Body of pancreas (tissue), 4 donors: ENCODE measurements around the gene ASIC2. TPM values are rescaled to one million over a fixed set of nuclear protein-coding genes. Genes with fewer than 3 reads are reported as not detected.

Source experiments
- ATAC-seq: fragments of 150-250 bp; one replicate; pipeline ENCODE4 v1.9.1; 2016
- DNase-seq, 4 donors: peaks; one replicate each; pipeline ENCODE4 v3.0.0-alpha.2; 2019
- H3K27ac ChIP-seq, 4 donors: fragments of 200-600 bp; sonication (generic); 1 replicate in 3 of 4; 2 replicates in 1 of 4; pipeline versions ENCODE4 v1.5.1 to v1.6.1; 2016 to 2019; ENCODE audit warnings: mild to moderate bottlenecking in 1 of 4, mixed read lengths in 1 of 4, moderate library complexity in 1 of 4
- H3K27me3 ChIP-seq, 2 donors: fragments of 200-600 bp; sonication (generic); one replicate each; pipeline ENCODE4 v1.6.0; 2016; ENCODE audit warnings: mild to moderate bottlenecking in 1 of 2
- H3K36me3 ChIP-seq, 2 donors: fragments of 200-600 bp; sonication (generic); replicated peaks in 1 of 2; 2 replicates each; pipeline ENCODE4 v1.5.1; 2016; ENCODE audit warnings: low read depth in 2 of 2; ENCODE audit not compliant: insufficient read depth in 1 of 2
- H3K4me1 ChIP-seq: fragments of 200-600 bp; sonication (generic); one replicate; pipeline ENCODE4 v1.6.0; 2016
- H3K4me3 ChIP-seq, 2 donors: fragments of 200-600 bp; sonication (generic); 1 replicate in 1 of 2; 2 replicates in 1 of 2; pipeline ENCODE4 v1.5.1; 2016 to 2019
- H3K9me3 ChIP-seq, 3 donors: fragments of 200-600 bp; sonication (generic); 1 replicate in 2 of 3; 2 replicates in 1 of 3; pipeline ENCODE4 v1.5.1; 2016
- POLR2A ChIP-seq, 3 donors: fragments of 450-650 bp; IDR thresholded peaks; one replicate each; pipeline ENCODE4 v1.6.1; 2016; ENCODE audit warnings: antibody characterized with exemption in 3 of 3, mild to moderate bottlenecking in 2 of 3
- WGBS, 2 donors: methylation state at CpG; one replicate each; pipeline ENCODE4 v1.1.5; 2017; 5-methylcytosine and 5-hydroxymethylcytosine counted together
- intact Hi-C: fragments of 100-400 bp; cut with DNase I; formaldehyde crosslinking; loops from one replicate; pipeline ENCODE4 v1.15.1; 2023
- total RNA-seq, 2 donors: library from RNA; depleted of rRNA; stranded (reverse); fragments of >200 nt; gene quantifications; one replicate each; pipeline ENCODE4 v1.1.0, GENCODE V29; 2016
- TF ChIP-seq, protein P1 (sequence below), 7 experiments: fragments of 450-650 bp in 4 of 7; fragments of 200-600 bp in 3 of 7; sonication (generic) in 3 of 7; IDR thresholded peaks; one replicate each; pipeline ENCODE4 v1.5.1; 2016 to 2019; ENCODE audit warnings: antibody characterized with exemption in 7 of 7

The ASIC2 gene
- total RNA-seq, 2 donors from 2014 or later: not detected

- 30 to 46% methylated on average over 1 of the region's 1 CpG for WGBS, 2 donors
- ATAC-seq: no peak
Observed at GRCh38 chr17:33121756-33122155, 171.3 kb downstream of the ASIC2 start.

DNA sequence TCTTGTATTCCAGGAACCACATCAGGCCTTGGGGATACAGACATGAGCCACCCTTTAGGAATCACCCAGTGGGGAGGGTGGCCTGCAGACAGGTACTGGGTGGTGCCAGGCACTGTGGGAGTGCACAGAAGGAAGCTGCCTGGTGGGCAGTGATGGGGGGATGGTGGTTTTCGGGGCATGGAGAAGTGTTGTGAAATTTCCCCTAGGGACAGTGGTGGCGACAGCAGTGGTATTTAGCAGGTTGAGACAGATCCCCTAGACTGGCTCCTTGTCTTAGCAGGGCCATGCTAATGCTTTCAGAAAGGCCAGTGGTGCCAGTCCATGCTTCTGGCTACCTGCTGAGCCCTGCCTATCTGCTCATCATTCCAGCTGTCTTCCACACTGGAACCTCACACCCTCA lies 171.8 kb downstream of the ASIC2 start:
- DNase-seq (no peak), ATAC-seq (no peak)
- 50 to 70% methylated on average over 2 of the region's 2 CpGs for WGBS, 2 donors
- TF ChIP-seq POLR2A (IDR thresholded peaks at IDR 0.05): no peak
- TF ChIP-seq, protein P1, sequence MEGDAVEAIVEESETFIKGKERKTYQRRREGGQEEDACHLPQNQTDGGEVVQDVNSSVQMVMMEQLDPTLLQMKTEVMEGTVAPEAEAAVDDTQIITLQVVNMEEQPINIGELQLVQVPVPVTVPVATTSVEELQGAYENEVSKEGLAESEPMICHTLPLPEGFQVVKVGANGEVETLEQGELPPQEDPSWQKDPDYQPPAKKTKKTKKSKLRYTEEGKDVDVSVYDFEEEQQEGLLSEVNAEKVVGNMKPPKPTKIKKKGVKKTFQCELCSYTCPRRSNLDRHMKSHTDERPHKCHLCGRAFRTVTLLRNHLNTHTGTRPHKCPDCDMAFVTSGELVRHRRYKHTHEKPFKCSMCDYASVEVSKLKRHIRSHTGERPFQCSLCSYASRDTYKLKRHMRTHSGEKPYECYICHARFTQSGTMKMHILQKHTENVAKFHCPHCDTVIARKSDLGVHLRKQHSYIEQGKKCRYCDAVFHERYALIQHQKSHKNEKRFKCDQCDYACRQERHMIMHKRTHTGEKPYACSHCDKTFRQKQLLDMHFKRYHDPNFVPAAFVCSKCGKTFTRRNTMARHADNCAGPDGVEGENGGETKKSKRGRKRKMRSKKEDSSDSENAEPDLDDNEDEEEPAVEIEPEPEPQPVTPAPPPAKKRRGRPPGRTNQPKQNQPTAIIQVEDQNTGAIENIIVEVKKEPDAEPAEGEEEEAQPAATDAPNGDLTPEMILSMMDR (IDR thresholded peaks at IDR 0.05): no peak
- no peak overlapping the region for H3K27ac ChIP-seq
- intact Hi-C loops: no loop called here
- H3K36me3 ChIP-seq: no peaks in the 10 kb centered on the region
- no peaks in the 10 kb centered on the region for H3K4me1 ChIP-seq
- H3K27me3 ChIP-seq: no peaks in the 10 kb centered on the region
- H3K4me3 ChIP-seq: no peak overlapping the region
- no peaks in the 10 kb centered on the region for H3K9me3 ChIP-seq

More at GRCh38 chr17:33121756-33122155, 171.3 kb downstream of the ASIC2 start:
- no peaks in the 10 kb centered on the region for H3K4me1 ChIP-seq
- no peaks in the 10 kb centered on the region for H3K9me3 ChIP-seq
- no peak for TF ChIP-seq POLR2A (IDR thresholded peaks at IDR 0.05)
- TF ChIP-seq, protein P1 (IDR thresholded peaks at IDR 0.05): no peak
- no peaks in the 10 kb centered on the region for H3K36me3 ChIP-seq
- H3K4me3 ChIP-seq: no peak overlapping the region
- no peak for DNase-seq
- intact Hi-C loops: no loop called here
- H3K27me3 ChIP-seq: no peaks in the 10 kb centered on the region
- H3K27ac ChIP-seq: no peak overlapping the region

DNA sequence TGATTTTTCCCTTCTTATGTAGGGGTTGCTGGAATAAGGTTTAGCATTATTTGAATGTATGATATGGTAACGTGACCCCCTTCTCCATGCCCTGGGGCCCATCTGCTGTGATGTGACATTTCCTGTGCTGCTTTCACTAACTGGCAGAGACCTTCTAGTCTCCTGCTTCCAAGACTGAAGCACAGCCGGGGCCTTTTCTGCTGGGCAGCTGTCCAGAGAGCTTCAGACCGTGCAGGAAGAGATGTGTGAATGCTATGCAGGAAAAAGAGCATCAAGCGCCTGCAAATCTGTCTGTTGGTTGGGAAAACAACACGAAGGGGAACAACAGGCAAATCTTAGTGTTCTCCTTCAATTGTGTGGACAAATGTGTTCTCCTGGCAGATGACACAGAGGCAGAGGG lies 173.0 kb downstream of the ASIC2 start:
- no peaks in the 10 kb centered on the region for H3K27me3 ChIP-seq
- H3K4me3 ChIP-seq: no peak overlapping the region
- no peaks in the 10 kb centered on the region for H3K9me3 ChIP-seq
- H3K36me3 ChIP-seq: no peaks in the 10 kb centered on the region
- TF ChIP-seq, protein P1 (IDR thresholded peaks at IDR 0.05): no peak
- TF ChIP-seq POLR2A (IDR thresholded peaks at IDR 0.05): no peak
- intact Hi-C loops: no loop called here
- DNase-seq (no peak), ATAC-seq (no peak)
- 39% methylated on average over 5 of the region's 5 CpGs for WGBS, 2 donors
- H3K27ac ChIP-seq: no peak overlapping the region
- no peaks in the 10 kb centered on the region for H3K4me1 ChIP-seq

DNA sequence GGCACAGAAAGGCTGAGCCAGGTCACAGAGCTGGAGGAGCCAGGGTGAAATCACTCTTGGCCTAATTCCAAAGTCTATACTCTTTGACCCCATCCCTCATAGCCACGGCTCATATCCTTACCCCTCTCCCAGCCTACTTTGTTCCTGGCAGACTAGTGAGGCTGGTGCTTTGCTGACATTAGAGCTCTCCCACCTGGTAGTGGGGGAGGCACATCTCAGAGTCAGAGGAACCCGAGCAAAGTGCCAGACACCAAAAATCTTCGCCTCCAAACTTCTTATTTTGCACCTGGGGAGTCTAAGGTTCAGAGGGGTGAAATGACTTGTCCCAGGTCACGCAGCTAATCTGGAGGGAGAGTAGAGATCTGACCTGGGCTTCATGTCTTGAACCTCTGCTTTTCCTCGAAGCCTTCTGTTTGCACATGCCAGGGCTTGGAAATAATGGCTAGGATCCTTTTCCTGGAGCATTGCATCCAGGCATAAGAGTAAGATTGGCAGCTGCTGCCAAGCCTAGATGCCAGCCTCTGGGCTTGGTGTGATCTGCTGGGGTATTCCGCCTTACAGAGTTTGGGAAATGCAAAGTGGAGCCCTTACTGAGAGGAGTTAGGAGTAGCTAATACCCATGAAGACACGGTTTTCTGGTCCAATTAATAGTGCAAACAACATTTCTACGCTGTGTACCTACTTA lies 174.6 kb downstream of the ASIC2 start:
- DNase-seq (no peak), ATAC-seq (no peak)
- Histone ChIP-seq H3K36me3 (no peaks in the 10 kb centered on the region), H3K9me3 (no peaks in the 10 kb centered on the region), H3K27me3 (no peaks in the 10 kb centered on the region), H3K4me1 (no peaks in the 10 kb centered on the region), H3K27ac (no peak overlapping the region), H3K4me3 (no peak overlapping the region)
- TF ChIP-seq, protein P1 (IDR thresholded peaks at IDR 0.05): no peak
- no peak for TF ChIP-seq POLR2A (IDR thresholded peaks at IDR 0.05)
- 39 to 48% methylated on average over 8 of the region's 8 CpGs for WGBS, 2 donors
- intact Hi-C loops: no loop called here

DNA sequence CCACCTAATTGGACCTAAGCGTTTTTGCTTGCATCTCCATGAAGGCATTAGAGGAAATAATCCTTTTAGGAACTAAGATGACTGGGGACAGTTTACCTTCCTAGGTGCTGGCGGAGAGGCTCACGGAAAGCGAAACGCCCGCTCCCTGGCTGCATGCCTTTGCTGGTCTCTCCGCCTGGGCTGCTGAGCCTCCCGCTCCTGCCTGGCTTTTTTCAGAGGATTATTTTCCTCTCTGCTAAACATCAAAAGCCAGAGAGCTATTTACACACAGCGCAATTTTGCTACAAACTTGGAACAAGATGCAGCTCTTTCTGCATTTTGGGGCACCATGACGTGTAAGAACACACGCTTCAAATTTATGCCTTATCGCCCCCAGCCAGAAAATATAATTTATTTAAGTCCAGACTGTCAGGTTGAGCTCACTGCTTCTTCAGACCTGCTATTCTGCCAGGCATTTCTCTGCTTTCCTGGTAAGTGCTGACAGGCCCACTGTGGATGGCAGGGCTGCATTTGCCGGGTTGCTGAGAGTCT lies 177.0 kb downstream of the ASIC2 start:
- H3K27me3 ChIP-seq: no peaks in the 10 kb centered on the region
- no peak for ATAC-seq
- TF ChIP-seq, protein P1 (IDR thresholded peaks at IDR 0.05): no peak
- TF ChIP-seq POLR2A (IDR thresholded peaks at IDR 0.05): no peak
- H3K4me3 ChIP-seq: no peak overlapping the region
- no peaks in the 10 kb centered on the region for H3K9me3 ChIP-seq
- H3K27ac ChIP-seq: no peak overlapping the region
- WGBS, 2 donors: 65 to 67% methylated on average over 13 of the region's 13 CpGs
- intact Hi-C loops: no loop called here
- H3K4me1 ChIP-seq: no peaks in the 10 kb centered on the region
- no peak for DNase-seq
- no peaks in the 10 kb centered on the region for H3K36me3 ChIP-seq
